Measurements from ENCODE around the gene SPEF1.

GRCh38 chr20:3757268-3757667 is 24.0 kb downstream of the SPEF1 start:
- TF ChIP-seq CTCF (IDR thresholded peaks at IDR 0.05) (no peak), POLR2A (IDR thresholded peaks at IDR 0.05) (no peak)
